ENCODE results near the gene BCAT1.

BCAT1 gene

DNA sequence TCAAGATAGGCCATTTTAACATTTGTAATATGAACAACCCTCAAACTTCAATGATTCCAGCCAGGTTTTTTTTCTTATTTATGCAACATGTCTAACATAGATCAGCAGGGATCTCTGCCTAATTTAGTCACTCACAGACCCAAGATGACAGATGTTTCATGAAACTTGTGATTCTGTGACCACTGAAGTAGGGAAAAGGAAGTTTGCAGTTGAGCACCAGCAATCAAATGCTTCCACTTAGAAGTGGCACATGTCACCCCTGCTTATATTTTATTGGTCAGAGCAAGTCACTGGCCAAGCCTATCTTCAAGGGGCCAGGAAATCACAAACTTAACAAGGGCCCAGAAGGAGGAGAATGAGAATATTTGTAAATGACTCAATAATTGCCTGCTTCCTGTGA, 150.6 kb downstream of the BCAT1 start:
- no peak for DNase-seq

- no peak for DNase-seq
Observed at GRCh38 chr12:24797901-24798300, 151.0 kb downstream of the BCAT1 start.

GRCh38 chr12:24796876-24797275, 152.0 kb downstream of the BCAT1 start:
- no peak for DNase-seq

- DNase-seq: no peak
Observed at GRCh38 chr12:24795699-24796347, 153.1 kb downstream of the BCAT1 start.

DNA sequence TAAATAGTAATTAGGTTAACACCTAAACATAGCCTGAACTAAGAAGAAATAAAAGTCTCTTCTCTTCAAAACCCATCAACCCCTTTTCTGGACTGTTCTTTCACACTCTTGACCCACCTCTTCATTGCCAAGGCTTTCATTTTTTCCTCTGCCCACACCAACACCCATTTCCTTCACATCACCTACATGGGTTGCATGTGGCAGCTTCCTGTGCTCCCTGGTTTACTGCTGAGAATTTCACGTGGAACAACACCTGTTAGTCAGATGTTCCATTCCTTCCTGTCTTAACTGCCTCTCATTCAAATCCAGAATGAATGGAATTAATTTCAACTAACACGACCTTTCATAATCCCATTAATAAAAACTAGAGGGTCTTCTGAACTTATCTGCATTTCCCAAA, 157.3 kb downstream of the BCAT1 start:
- no peak for DNase-seq

GRCh38 chr12:24788886-24789285, 160.0 kb downstream of the BCAT1 start:
- DNase-seq: no peak

DNA sequence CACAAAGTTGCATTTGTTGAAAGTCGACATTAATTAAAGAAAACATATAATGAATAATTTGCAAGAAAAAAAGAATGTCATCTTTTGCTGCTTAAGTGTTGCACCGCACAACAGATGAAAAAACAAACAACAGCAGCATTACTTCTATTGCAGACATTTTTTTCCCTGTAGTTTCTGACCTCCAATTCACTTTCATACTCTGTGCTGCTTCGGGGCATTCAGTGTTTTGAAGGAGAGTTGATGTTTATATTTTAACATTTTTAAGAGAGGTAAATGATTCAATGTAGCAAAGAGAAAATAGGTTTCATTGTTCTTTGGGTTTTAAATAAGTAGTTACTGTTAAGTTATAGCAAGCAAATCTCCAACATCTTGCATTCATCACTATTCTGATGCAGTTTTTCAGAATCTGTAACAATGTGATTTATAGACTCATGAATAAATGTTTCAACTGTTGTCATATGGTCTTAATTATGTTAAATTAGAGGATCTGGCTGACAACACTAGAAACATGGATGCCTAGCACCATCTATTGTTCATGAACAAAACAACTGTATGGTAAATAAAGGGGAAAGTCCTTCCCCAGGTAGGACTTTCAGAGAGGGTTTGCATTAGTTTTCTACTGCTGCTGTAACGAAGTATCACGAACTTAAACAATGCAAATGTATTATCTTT, 168.1 kb downstream of the BCAT1 start:
- DNase-seq: no peak

GRCh38 chr12:24778486-24779304, 170.2 kb downstream of the BCAT1 start:
- no peak for DNase-seq

DNA sequence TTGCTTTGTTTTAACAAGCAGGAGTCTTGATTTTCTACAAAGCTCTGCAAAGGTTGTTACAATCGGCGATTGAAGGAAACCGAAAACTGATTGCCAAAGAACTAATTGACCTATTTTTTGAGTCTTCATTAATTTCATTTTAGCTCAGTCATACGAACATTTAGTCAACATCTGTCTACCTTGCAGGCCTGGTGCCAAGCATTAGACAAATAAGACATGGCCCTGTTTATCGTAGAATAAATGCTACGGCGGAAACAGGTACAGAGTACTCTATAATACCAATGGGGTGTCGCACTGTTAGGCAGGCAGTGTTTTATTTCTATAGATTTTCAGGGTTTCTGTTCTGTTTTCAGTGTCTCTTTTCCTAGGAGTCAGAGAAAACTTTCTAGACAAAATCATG, 171.5 kb downstream of the BCAT1 start:
- DNase-seq: no peak

DNA sequence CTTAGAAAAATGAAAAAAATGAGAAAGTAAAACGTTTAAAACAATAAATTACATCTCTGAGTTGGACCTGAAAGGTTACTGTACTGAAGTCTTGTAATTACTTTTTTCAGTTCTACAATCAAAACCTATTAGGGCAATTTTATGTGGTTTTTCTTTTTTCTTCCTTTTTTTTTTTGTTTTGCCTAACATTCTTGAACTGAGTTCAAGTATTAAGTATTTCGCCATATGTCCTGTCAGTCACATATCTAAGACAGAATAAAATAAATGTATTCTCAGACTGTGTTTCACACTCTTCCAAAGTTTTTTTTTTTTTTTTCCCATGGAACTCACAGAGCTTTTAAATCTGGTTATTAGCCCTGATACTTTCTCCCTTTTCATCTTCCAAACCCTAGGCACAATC, 172.0 kb downstream of the BCAT1 start:
- DNase-seq: no peak

- no peak for DNase-seq
Observed at GRCh38 chr12:24775073-24775472, 173.8 kb downstream of the BCAT1 start.

- no peak for DNase-seq
Observed at GRCh38 chr12:24773996-24774395, 174.9 kb downstream of the BCAT1 start.

GRCh38 chr12:24772813-24773212, 176.1 kb downstream of the BCAT1 start:
- no peak for DNase-seq

- no peak for DNase-seq
Observed at GRCh38 chr12:24770821-24771220, 178.1 kb downstream of the BCAT1 start.

DNA sequence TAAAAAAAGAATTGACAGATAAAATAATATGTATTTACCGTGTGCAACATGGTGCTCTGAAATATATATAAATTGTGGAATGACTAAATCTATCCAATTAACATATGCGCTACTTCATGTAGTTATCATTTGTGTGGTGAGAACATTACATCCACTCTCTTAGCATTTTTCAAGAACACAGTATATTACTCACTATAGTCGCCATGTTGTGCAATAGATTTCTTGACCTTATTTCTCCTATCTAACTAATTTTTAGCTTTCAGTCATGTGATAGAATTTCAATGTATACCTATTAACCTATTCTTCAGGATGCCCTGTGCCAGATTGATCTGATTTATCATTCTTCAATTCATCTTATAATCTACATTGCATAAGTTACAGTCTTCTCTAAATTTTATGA, 178.6 kb downstream of the BCAT1 start:
- no peak for DNase-seq

DNA sequence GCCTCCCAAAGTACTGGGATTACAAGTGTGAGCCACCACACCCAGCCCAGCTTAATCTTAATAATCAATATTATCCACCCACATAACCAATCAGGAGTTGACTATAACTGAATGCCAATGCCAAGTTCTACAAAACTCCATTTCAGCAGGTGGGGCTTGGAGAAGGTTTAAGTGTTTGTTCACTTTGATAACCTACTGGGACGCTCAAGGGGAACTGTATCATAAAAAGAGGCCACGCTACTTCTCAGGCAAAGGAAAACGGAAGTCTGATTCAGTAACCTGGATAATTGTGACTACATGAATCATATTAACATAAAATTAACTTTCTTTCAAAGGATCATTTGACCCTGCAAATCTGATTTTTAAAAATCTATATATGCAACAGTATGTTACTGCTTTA, 179.2 kb downstream of the BCAT1 start:
- DNase-seq: no peak

DNA sequence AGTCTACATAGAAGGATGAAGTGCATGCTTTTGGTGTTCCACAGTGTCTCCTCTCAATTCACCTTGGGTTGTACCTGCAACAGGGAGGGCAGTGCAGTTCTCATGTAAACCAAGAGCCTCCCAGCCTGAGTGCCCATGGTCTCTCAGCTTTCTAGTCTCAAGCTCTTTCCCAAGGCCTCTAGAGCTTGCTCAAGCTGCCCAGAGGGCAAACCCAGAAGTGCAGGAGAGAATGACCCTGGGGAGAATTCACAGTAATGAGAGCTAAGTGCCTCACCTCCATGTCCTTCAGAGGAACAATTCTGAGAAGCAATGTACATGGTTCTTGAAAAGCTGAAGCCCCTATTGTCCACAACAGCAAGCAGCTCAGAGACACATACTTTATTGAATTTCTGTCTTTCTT, 180.5 kb downstream of the BCAT1 start:
- DNase-seq: no peak

DNA sequence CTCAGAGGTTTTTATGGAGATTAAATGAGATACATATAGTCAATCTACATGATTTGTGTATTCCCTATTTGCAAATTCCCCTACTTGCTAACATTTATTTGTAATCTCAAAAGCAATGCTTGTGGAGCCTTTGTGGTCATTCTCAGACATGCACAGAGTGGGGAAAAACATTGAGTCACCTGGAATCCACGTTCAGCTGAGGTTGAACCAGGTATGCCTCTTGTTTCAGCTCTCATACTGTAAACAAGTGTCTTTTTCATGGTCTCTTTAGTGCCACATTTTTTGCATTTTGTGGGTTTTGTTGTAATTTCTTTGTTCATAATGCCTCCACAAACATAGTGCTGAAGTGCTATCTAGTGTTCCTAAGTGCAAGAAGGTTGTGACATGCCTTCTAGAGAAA, 181.9 kb downstream of the BCAT1 start:
- no peak for DNase-seq

- no peak for DNase-seq
Observed at GRCh38 chr12:24764712-24765111, 184.2 kb downstream of the BCAT1 start.

GRCh38 chr12:24760606-24761378, 188.1 kb downstream of the BCAT1 start:
- DNase-seq: no peak

- DNase-seq: no peak
Observed at GRCh38 chr12:24760162-24760561, 188.7 kb downstream of the BCAT1 start.
